Mesothelial cell of epicardium (in vitro differentiated cells): ENCODE data around the gene SORBS2. TPM values are rescaled to one million over a fixed set of nuclear protein-coding genes. Genes with fewer than 3 reads are reported as not detected.

Source experiments
- DNase-seq, 2 experiments: peaks; one replicate each; pipeline ENCODE4 v3.0.0; 2021; ENCODE audit warnings: low spot score in 2 of 2; ENCODE audit not compliant: unreplicated experiment in 2 of 2
- H3K27ac Mint-ChIP-seq: 2 replicates; pipeline ENCODE4 v1.8.0; 2021; ENCODE audit warnings: mixed read lengths
- H3K27me3 Mint-ChIP-seq: 2 replicates; pipeline ENCODE4 v1.8.0; 2021; ENCODE audit warnings: low read depth, mixed read lengths
- H3K36me3 Mint-ChIP-seq: 2 replicates; pipeline ENCODE4 v1.8.0; 2021; ENCODE audit warnings: mixed read lengths
- H3K4me1 Mint-ChIP-seq: 2 replicates; pipeline ENCODE4 v1.8.0; 2021; ENCODE audit warnings: mixed read lengths
- H3K4me3 Mint-ChIP-seq: 2 replicates; pipeline ENCODE4 v1.8.0; 2021; ENCODE audit warnings: mild to moderate bottlenecking, moderate library complexity, mixed read lengths
- H3K9me3 Mint-ChIP-seq: 2 replicates; pipeline ENCODE4 v1.8.0; 2021; ENCODE audit warnings: mixed read lengths
- total RNA-seq: library from RNA; stranded (reverse); gene quantifications from 3 replicates; pipeline ENCODE4 v1.2.1, GENCODE V29; 2021
- TF ChIP-seq, protein P1 (sequence below): fragments of 200-600 bp; sonication (generic); IDR thresholded peaks from one replicate; pipeline ENCODE4 v1.5.0; 2021; ENCODE audit warnings: antibody characterized with exemption; ENCODE audit not compliant: unreplicated experiment

SORBS2 gene
- total RNA-seq, 1 donor from 2014 or later = 11.0 TPM

- H3K27ac Mint-ChIP-seq = no peak overlapping the region
- peaks cover 3% of the 10 kb centered on the region for H3K27me3 Mint-ChIP-seq
- TF ChIP-seq, protein P1, sequence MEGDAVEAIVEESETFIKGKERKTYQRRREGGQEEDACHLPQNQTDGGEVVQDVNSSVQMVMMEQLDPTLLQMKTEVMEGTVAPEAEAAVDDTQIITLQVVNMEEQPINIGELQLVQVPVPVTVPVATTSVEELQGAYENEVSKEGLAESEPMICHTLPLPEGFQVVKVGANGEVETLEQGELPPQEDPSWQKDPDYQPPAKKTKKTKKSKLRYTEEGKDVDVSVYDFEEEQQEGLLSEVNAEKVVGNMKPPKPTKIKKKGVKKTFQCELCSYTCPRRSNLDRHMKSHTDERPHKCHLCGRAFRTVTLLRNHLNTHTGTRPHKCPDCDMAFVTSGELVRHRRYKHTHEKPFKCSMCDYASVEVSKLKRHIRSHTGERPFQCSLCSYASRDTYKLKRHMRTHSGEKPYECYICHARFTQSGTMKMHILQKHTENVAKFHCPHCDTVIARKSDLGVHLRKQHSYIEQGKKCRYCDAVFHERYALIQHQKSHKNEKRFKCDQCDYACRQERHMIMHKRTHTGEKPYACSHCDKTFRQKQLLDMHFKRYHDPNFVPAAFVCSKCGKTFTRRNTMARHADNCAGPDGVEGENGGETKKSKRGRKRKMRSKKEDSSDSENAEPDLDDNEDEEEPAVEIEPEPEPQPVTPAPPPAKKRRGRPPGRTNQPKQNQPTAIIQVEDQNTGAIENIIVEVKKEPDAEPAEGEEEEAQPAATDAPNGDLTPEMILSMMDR = no peak
- H3K4me3 Mint-ChIP-seq = no peak overlapping the region
- peaks cover 15% of the 10 kb centered on the region for H3K4me1 Mint-ChIP-seq
- H3K36me3 Mint-ChIP-seq = no peaks in the 10 kb centered on the region
- no peaks in the 10 kb centered on the region for H3K9me3 Mint-ChIP-seq
- DNase-seq = no peak
Measured at GRCh38 chr4:185826381-185826780, 14.4 kb upstream of the SORBS2 start.

- Mint-ChIP-seq H3K27me3 (peaks cover 3% of the 10 kb centered on the region), H3K27ac (no peak overlapping the region), H3K4me1 (peaks cover 15% of the 10 kb centered on the region), H3K4me3 (no peak overlapping the region), H3K36me3 (no peaks in the 10 kb centered on the region), H3K9me3 (no peaks in the 10 kb centered on the region)
- TF ChIP-seq, protein P1 = no peak
- no peak for DNase-seq
Measured at GRCh38 chr4:185825737-185826136, 13.7 kb upstream of the SORBS2 start.

DNA sequence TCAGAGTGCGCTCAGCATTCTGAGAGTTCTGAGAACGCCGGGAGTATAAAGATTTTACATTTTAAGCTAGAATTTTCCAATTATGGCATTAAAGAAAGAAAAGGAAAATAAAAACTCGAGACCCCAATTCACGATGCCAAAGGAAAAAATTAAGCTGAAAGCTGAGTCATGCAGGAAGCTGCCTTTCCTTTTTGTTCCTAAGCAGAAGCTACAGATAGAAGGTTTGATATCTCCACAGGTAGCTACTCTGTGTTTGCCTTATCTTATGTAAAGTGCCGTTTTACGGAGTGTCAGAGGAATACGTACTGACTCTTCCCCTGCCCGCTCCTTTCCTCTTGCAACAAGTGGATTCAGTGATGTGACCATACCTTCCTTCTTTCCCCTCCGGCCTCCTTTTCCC lies 10.8 kb upstream of the SORBS2 start:
- TF ChIP-seq, protein P1 = no peak
- H3K9me3 Mint-ChIP-seq = no peaks in the 10 kb centered on the region
- DNase-seq = no peak
- no peaks in the 10 kb centered on the region for H3K36me3 Mint-ChIP-seq
- no peak overlapping the region for H3K4me3 Mint-ChIP-seq
- H3K4me1 Mint-ChIP-seq = peaks cover 15% of the 10 kb centered on the region
- no peak overlapping the region for H3K27ac Mint-ChIP-seq
- H3K27me3 Mint-ChIP-seq = peaks cover 3% of the 10 kb centered on the region

DNA sequence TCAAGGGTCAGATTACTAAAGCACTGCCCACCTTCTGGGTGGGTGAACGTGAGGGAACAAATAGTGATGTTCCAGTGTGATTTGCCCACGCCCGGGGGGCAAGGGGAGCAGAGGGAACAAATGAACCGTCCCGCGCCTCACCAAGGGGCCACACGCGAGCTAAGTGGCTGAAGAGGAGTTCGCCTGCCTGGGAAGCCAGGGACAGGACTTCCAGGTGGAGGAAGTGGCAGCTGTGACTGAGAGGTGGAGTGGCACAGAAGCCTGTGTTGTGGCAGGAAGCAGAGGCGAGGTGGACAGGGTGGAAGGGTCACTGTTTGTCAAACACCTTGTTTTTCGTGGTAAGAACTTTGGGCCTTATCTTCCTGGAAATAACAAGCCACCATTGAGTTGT lies 9.0 kb upstream of the SORBS2 start:
- no peak overlapping the region for H3K27ac Mint-ChIP-seq
- H3K9me3 Mint-ChIP-seq = no peaks in the 10 kb centered on the region
- no peaks in the 10 kb centered on the region for H3K36me3 Mint-ChIP-seq

DNA sequence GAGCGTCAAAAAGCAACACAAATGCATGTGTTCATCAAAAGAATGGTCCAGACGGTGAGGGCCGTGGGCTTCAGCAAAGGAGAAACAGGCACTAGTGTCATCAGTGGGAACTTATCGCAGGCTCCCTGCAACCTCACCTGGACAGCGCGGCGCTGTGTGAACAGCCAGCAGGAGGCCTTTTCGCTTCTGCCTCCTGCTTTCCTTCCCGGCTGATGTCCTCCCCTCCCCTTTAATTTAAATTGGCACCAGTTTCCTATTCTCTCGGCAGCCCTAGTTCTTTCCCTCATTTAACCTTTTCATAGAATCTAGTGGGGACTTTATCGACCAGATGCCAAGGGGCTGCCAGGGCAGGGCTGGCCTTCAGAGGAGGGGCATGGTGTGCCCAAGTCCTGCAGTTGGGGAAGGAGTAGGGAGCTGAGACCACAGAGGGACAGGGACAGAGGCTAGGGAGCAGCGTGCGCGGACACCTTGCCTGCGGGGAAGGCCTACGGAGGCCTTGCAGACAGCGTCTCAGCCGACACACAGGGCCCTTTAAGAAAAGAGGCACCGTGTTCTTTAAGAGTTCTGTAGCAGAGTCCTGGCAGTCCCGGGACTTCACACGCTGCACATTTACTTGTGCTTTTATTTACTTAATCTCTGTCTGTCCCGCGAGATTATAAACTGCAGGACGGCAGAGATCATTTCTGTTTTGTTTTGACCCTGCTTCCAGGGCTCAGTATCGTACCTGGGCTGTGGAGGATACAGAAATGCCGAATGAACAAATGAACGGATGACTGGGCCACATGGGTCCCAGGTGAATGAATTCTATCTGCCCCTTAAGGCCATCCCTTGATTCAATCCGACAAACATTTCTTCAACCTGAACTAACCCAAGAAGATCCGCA lies 8.4 kb upstream of the SORBS2 start:
- TF ChIP-seq, protein P1 = no peak
- peak overlapping the region; percentile 34 for H3K27ac Mint-ChIP-seq
- peaks cover 3% of the 10 kb centered on the region for H3K27me3 Mint-ChIP-seq
- H3K4me1 Mint-ChIP-seq = peaks cover 25% of the 10 kb centered on the region
- H3K4me3 Mint-ChIP-seq = no peak overlapping the region
- DNase-seq = no peak
- H3K36me3 Mint-ChIP-seq = no peaks in the 10 kb centered on the region
- no peaks in the 10 kb centered on the region for H3K9me3 Mint-ChIP-seq

More for the DNA sequence above, 9.0 kb upstream of the SORBS2 start:
- Mint-ChIP-seq H3K4me3 (no peak overlapping the region), H3K27me3 (peaks cover 3% of the 10 kb centered on the region), H3K4me1 (peaks cover 29% of the 10 kb centered on the region)
- TF ChIP-seq, protein P1 = no peak
- DNase-seq = no peak
